NCI-H526 treated with DMSO at 0.1 percent for 48 hours (cell line): ENCODE measurements around the gene CHIC2.
"Not testable (repeated sequence)": the region's sequence is repeated elsewhere in the genome, so short reads cannot be mapped to it uniquely, and the experiment has no call there.

Experiments
- DNase-seq: peaks from one replicate; lab custom pipeline; 2025; lab: John Stamatoyannopoulos, UW

CHIC2 gene

GRCh38 chr4:54061067-54061466, 3.3 kb downstream of the CHIC2 start:
- DNase-seq = no peak

- no peak for DNase-seq
Measured at GRCh38 chr4:54060116-54060515, 4.3 kb downstream of the CHIC2 start.

GRCh38 chr4:54058171-54058570, 6.2 kb downstream of the CHIC2 start:
- no peak for DNase-seq

GRCh38 chr4:54056360-54056759, 8.0 kb downstream of the CHIC2 start:
- DNase-seq = no peak

- DNase-seq = no peak
Measured at GRCh38 chr4:54055494-54055893, 8.9 kb downstream of the CHIC2 start.

- no peak for DNase-seq
Measured at GRCh38 chr4:54054501-54054900, 9.9 kb downstream of the CHIC2 start.

- DNase-seq = not testable (repeated sequence)
Measured at GRCh38 chr4:54053322-54053721, 11.1 kb downstream of the CHIC2 start.

- DNase-seq = no peak
Measured at GRCh38 chr4:54050214-54050904, 14.0 kb downstream of the CHIC2 start.

- not testable (repeated sequence) for DNase-seq
Measured at GRCh38 chr4:54043630-54044029, 20.8 kb downstream of the CHIC2 start.

GRCh38 chr4:54041933-54042332, 22.5 kb downstream of the CHIC2 start:
- no peak for DNase-seq

- DNase-seq = no peak
Measured at GRCh38 chr4:54041100-54041499, 23.3 kb downstream of the CHIC2 start.

GRCh38 chr4:54038056-54038455, 26.3 kb downstream of the CHIC2 start:
- no peak for DNase-seq

- no peak for DNase-seq
Measured at GRCh38 chr4:54036184-54036583, 28.2 kb downstream of the CHIC2 start.

- DNase-seq = no peak
Measured at GRCh38 chr4:54032558-54033135, 31.8 kb downstream of the CHIC2 start.

GRCh38 chr4:54027311-54027710, 37.1 kb downstream of the CHIC2 start:
- DNase-seq = no peak

- DNase-seq = no peak
Measured at GRCh38 chr4:54025582-54025981, 38.8 kb downstream of the CHIC2 start.

- not testable (repeated sequence) for DNase-seq
Measured at GRCh38 chr4:54023019-54023418, 41.4 kb downstream of the CHIC2 start.

- DNase-seq = no peak
Measured at GRCh38 chr4:54017974-54018373, 46.4 kb downstream of the CHIC2 start.

GRCh38 chr4:54017308-54017707, 47.1 kb downstream of the CHIC2 start:
- no peak for DNase-seq

GRCh38 chr4:54016504-54016903, 47.9 kb downstream of the CHIC2 start:
- no peak for DNase-seq

- peak; percentile 43 for DNase-seq
Measured at GRCh38 chr4:54015423-54016030, 48.9 kb downstream of the CHIC2 start.

- DNase-seq = peak; percentile 48
Measured at GRCh38 chr4:54014666-54015160, 49.7 kb downstream of the CHIC2 start.

GRCh38 chr4:54011201-54011600, 53.2 kb downstream of the CHIC2 start:
- DNase-seq = no peak
